Measurements from ENCODE around the gene MROH7. TPM values are rescaled to one million over a fixed set of nuclear protein-coding genes. Genes with fewer than 3 reads are reported as not detected.
"Not testable (repeated sequence)": the region's sequence is repeated elsewhere in the genome, so short reads cannot be mapped to it uniquely, and the experiment has no call there.

The MROH7 gene
- total RNA-seq, 1 donor from 2014 or later: under 0.01 TPM

DNA sequence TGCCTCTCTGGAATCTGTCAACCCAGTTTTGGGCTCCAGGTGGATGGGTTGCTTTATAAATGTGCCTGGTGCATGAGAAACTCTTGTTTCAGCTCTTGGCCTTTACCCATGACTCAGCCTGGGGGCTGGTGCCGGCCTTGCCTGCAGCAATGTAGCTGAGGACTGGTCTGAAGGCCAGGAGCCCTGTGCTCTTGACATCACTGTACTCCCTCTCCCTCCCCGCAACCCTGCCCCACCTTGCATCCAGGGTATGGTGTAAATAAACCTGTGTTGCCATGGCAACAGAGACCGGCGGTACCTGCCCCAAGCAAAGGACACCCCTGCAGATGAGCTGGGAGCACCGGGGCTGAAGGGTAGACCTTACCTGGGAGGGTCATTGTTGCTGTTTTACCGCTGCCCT is 31.5 kb upstream of the MROH7 start:
- no peak for DNase-seq (ENCODE audit: low read depth in 2 of 2)

DNA sequence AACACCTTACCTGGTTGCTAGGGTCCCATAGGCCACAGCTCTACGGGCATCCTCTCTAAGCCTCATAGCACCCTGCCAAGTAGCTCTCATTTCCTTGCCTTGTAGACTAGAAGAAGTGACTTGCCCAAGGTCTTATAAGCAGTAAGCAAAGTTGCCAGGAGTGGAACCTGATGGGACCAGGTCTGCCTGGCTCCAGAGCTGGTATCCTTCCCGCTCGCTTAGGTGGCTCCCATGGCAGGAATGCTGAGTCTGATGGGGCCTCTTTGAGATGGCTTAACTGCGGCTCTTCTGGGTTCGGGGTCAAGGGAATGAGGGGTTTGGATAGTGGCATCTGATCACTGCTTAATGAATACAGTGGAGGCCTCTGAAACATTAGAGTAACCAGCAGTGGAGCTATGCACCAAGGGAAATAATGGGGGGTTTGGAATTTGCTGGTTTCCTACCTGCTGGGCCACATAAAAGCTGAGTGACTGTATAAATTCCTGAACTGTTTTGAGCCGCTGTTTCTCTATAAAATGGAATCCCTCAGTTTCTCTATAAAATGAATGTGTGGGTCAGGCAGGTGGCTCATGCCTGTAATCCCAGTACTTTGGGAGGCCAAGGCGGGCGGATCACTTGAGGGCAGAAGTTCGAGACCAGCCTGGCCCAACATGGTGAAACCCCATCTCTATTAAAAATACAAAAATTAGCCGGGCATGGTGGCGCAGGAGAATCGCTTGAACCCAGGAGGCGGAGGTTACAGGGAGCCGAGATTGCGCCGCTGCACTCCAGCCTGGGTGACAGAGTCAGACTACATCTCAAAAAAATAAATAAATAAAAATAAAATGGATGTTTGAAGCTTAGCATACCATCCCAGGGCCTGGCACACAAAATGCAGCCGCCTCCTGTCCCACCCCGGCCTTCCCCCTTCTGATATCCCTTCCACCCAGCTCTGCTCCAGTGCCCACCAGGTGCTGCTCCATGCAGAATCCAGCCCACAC is 30.7 kb upstream of the MROH7 start:
- DNase-seq (ENCODE audit: low read depth in 2 of 2): no peak

DNA sequence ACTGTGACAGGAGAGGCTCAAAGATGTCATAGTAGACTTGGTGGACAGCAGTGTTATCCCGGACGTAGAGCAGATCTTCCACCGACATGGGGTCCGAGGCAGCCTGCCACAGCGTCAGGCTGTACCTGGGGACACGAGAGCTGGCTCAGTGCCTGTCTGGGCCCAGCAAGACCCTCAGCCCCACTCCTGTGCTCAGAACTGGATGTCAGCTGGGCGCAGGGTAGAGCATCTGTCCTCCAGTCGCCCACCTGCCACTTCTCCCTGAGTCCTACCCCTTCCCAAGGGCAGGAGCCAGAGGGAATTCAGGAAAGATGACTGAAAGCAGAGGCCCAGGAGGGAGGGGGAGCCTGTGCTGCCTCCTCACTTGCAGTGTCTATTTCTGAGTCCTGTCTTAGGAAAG is 30.0 kb upstream of the MROH7 start:
- no peak for DNase-seq (ENCODE audit: low read depth in 2 of 2)

DNA sequence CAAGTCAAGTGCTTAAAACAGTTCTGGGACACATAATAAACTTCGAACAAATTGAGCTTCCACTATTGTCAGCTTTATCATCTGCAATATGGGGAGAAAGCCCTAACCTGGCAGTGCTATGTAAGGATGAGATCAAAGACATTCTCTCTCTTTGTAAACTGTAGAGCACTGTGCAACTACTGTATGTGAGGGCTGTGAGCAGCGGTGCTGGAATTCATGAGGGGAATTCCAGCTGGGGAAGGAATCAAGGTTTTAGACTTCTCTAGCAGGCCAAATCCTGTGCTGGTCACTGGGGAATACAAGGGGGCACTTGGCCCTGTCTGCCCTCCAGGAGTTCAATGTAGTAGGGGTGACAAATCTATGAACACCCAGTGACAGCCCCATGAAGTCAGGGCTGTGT is 27.6 kb upstream of the MROH7 start:
- no peak for DNase-seq (ENCODE audit: low read depth in 2 of 2)

DNA sequence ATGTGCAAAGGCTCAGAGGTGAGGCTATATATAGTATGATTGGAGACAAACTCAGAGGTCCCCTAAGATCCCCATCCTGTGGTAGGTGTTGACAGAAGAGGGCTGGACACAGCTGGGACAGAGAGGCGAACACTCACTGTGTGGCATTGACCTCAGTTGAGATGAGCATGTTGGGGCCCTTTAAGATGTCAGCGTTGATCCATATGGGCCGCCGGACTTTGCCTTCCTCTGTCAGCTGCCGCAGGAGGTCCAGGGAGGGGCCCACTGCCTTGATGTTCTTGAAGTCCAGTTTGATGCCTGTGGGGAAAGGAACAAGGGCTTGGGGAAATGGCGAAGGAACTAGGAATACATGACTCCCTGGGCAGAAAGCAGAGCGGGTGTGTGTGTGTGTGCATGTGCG is 27.0 kb upstream of the MROH7 start:
- DNase-seq (ENCODE audit: low read depth in 2 of 2): no peak

DNA sequence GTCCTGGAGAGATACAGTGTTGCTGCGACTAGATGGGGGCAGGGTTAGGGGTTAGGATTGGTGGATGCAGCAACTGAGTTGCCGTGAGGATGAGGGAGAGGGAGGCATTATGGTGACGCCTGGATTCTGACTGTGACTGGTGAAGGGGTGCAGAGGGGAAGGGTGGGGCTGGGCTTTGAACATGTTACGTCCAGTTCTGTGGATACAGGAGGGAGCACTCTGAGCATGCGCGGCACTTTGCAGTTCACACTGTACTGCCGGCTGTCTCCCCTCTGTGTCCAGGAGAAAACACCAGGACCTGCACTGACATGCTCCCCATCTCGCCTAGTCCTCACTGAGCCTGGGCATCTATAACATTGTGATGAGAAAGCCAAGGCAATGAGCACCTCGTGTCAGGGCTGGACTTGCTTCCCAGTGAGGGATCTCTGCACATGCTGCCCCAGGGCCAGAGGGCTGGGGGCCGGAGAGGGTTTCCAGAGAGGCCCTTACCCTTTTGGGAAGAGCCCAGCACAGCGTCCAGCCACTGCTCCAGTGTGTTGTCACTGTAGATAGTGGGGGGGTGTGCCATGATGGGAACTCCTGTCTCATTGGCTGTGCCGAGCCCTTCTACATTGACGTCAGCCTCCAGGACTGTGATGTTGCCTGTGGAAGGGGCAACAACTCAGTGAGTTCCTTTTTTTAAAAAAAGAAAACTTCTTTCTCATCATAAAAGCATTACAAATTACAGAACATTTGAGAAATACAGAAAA is 25.9 kb upstream of the MROH7 start:
- DNase-seq (ENCODE audit: low read depth in 2 of 2): no peak

DNA sequence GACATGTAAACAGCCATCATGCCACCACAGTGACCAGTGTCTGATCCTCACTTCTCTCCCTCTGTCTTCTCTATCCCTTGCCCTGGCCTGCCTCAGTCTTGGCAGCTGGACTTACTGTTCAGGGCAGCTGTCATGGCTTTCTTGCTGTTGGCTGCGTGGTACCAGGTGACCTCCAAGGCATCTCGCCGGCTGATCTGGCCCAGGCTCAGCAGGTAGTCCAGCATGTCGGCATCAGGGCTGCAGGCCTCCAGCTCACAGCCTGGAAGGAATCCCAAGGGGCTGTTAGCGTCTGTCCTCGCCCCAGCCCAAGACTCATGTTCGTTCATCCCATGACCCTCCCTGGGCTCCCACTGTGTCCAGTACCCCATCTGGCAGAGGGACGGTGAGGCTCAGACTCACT is 21.8 kb upstream of the MROH7 start:
- DNase-seq (ENCODE audit: low read depth in 2 of 2): no peak

DNA sequence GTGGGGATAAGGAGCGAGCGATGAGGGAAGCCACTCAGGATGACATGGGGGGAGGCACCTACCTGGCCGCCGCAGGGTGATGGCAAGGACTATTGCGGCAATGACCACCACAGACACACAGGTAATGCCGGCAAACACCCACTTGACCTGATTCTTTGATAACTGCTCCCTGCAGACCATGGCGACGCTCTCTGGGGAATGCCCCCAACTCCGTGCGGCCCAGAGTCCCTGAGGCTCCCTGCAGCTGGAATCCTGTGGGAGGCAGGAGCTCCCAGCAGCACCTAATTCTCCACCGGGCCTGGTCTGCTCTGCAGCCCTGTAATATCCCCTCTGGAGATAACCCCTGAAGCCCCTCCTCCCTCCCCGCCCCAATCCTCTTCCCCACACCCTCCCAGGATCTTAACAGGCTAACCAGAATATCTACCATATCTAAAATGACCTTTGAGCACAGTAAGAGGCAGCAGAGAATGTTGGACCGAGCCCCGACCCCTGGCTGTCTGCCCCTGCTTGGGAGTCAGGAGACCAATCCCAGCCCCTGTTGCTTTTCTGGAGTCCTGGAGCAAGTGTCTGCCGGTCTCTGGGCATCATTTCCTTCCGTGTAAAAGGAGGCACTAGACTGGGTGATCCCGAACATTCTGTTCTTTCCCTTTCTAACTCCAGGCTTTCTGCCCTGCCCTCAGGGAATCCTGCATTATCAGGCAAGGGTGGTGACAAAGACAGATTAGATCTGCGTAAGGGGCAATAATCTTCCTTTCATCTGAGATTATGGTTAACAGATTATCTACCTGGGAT is 18.2 kb upstream of the MROH7 start, which contains the start of gene FAM151A:
Gene FAM151A (minus strand): TSS at position 310 of the 792 bp plus-strand sequence. CDS start 130 bp downstream, at position 180.
- no peak for DNase-seq (ENCODE audit: low read depth in 2 of 2)

DNA sequence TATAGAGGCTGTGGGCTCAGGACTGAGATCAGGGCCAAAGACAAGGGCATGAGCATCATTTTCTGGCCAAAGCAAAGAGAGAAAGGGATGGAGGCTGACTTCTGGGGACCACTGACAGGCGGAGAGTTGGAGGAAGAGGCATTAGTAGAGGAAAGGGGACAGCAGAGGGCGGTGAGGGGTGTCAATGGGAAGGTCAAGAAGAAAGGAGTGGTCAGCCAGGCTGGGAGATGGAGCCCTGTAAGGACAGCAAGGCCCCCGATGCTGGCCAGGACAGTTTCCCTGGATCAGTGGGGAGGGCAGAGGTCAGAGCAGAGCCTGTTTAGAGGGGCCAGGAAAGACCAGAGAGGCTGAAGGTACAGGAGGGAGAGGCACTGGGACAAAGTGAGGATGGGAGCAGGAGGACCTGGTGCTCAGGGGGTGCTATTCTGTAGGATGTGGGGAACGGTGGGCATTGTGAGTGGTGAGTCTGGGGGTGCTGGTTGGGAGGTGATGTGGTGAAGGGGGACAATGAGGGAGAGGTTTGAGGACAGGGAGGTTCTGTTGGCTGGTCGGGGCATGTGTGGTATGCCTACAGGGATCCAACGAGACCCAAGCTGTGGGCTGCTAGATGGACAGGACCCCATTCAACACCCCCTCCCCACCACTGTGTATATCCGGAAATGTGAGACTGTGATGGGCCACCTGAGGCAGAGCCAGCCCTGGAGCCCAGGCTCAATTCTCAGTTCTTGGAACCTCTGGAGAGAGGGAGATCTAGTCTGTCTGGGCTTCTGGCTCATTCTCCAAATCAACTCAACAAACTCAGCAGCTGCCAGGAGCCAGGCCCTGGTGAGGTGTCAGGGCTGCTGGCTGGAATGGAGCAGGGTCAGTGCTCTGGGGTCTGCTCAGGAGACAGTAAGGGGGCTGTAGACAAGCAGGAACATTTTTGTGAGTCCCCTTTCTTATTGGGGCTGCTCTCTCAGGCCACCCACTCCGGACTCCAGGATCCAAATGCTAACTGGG is 16.8 kb upstream of the MROH7 start:
- no peak for DNase-seq (ENCODE audit: low read depth in 2 of 2)

DNA sequence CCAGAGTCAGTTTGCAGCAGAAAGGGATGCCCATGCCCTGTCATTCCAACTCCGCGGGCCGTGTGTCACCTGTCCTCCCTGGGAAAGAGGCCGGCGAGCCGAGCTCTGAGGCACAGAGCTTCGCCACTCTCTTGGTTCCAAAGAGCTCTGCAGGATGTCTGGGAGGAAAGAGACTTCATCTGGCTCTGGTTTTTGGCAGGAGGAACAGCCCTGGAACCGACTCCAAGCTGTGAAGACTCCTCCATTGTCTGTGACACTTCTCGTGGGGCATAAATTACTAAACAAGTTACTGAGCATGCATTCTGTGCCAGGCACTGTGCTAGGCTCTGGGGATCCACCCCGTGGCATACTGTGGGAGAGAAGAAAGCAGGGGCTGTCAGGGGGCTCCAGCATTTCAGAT is 14.4 kb upstream of the MROH7 start:
- no peak for DNase-seq (ENCODE audit: low read depth in 2 of 2)

DNA sequence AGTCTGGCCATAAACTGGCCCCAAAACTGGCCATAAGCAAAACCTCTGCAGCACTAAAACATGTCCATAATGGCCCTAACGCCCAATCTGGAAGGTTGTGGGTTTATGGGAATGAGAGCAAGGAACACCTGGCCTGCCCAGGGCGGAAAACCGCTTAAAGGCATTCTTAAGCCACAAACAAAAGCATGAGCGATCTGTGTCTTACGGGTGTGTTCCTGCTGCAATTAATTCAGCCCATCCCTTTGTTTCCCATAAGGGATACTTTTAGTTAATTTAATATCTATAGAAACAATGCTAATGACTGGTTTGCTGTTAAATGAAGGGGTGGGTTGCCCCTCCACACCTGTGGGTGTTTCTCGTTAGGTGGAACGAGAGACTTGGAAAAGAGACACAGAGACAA is 5.8 kb upstream of the MROH7 start:
- not testable (repeated sequence) for DNase-seq (ENCODE audit: low read depth in 2 of 2)

DNA sequence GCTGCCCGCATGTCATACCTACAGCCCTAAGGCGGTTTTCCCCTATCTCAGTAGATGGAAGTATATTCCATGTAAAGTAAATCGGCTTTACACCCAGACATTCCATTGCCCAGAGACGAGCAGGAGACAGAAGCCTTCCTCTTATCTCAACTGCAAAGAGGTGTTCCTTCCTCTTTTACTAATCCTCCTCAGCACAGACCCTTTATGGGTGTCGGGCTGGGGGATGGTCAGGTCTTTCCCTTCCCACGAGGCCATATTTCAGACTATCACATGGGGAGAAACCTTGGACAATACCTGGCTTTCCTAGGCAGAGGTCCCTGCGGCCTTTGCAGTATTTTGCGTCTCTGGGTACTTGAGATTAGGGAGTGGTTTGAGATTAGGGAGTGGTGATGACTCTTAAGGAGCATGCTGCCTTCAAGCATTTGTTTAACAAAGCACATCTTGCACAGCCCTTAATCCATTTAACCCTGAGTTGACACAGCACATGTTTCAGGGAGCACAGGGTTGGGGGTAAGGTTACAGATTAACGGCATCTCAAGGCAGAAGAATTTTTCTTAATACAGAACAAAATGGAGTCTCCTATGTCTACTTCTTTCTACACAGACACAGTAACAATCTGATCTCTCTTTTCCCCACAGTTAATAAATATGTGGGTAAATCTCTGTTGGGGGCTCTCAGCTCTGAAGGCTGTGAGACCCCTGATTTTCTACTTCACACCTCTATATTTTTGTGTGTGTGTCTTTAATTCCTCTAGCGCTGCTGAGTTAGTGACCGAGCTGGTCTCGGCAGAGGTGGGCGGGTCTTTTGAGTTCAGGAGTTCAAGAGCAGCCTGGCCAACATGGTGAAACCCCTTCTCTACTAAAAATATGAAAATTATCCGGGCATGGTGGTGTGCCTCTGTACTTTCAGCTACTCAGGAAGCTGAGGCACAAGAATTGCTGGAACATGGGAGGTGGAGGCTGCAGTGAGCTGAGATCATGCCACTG is 4.8 kb upstream of the MROH7 start:
- not testable (repeated sequence) for DNase-seq (ENCODE audit: low read depth in 2 of 2)

DNA sequence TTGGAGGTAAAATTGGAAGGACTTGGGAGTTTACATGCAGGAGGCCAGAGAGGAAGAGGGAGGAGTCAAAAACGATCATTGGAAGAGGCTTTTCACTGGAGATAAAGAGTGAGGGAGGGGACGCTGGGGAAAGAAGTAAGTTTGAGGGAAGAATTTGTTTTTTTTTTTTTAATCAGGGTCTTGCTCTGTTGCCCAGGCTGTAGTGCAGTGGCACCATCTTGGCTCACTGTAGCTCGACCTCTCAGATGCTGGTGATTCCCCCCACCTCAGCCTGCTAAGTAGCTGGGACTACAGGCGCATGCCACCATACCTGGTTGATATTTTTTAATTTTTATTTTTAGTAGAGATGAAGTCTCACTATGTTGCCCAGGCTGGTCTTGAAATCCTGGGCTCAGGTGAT is 1.2 kb upstream of the MROH7 start:
- DNase-seq (ENCODE audit: low read depth in 2 of 2): no peak

DNA sequence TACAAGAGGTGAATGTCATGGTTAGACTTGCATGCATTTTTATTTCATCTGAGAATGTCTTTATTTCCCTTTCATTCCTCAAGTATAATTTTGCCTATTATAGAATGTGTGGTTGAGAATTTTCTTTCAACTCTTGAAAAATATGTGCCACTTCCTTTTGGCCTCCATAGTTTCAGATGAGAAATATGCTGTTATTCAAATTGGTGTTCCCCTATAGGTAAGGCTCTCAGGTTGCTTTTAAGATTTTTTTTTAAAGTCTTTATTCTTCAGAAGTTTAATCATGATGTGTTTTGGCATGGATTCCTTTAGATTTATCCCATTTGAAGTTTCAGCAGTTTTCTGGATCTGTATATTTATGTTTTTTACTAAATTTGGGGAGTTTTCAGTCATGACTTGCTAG is 2.1 kb downstream of the MROH7 start:
- DNase-seq (ENCODE audit: low read depth in 2 of 2): no peak

DNA sequence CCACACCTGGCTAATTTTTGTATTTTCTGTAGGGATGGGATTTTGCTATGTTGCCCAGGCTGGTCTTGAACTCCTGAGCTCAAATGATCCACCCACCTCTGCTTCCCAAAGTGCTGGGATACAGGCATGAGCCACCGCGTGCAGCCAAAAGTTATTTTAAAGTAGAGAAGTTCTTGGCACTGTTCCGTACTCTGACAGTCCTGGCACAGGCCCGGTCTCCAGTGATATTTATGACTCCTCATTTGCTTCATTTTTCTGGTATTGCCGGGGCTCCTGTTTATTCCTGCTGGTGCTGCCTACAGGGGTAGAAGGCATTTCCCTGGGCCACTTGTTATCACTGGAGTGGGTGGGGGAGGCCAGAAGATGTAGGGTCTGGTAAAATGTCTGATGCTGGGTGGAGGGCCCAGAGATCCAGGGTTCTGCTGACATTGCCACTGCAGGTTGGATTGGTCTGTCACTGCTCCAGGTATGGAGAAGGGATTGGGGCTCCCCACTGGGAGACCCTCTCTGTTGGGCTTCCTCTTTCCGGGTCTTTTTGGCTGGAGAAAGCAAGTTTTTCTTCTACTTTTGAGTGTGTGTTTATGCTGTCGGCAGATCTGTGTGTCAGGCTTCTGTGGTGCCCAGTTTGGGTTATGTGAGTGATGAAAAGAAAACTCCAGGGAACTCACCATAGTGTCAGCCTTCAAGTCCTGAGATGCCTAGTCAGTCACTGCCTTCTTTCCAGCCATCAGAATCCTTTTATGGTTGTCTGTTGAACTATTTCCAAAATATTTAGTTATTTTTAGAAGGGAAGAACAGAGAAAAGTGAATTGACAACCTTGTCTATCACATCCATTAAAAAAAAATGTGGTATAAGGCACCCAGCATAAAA is 4.5 kb downstream of the MROH7 start:
- DNase-seq (ENCODE audit: low read depth in 2 of 2): no peak

DNA sequence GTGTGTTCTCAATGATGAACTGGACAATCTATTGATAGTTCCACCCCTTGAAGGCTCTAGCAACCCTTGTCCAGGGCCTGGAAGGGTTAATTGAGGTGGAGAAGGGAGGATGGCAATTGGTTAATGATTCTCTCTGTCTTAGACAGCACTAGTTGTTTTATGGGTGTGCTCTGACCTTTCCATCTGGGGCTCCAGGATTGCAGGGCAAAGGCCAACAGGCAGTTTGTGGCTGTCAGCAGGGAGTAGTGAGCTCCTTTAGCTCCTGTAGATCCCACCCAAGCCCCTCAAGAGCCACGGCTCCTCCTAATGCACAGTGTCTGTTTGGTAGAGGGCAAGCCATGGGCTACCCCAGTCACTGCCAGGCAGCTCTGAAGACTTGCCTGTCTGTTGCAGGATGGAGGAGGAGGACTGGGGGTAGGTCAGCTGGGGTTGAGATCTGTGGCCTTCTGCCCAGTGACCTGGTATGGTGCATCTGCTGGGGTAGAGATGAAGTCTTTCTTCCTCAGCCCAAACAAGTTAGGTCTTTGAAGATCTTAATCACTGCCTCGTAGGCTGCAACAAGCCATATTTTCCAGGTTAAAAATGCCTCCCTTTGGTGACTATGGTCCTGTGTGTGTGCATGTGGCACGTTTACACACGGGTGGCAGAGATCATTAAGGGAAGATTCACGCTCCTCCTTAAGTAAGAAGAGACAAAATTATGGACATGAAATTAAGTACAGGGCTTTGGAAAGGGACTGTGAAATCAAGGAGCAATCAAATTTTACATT is 7.7 kb downstream of the MROH7 start:
- DNase-seq (ENCODE audit: low read depth in 2 of 2): no peak

DNA sequence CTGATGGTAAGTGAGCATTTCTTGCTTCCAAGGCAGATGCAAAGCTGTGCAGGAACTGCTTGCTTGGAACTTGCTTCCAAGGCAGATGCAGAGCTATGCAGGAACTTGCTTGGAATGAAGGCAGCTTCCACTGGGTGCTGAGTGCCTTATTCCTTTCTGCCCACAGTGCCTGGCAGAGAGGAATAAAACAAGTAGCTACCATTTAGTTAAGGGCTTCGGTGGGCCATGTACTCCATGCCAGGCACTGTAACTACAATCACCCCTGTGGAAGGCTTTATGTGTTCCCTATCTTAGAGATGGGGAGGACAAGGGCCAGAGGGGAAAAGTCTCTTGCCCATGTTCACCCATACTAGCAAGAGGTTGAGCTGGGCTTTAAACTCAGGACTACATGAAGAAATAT is 8.3 kb downstream of the MROH7 start:
- DNase-seq (ENCODE audit: low read depth in 2 of 2): no peak

DNA sequence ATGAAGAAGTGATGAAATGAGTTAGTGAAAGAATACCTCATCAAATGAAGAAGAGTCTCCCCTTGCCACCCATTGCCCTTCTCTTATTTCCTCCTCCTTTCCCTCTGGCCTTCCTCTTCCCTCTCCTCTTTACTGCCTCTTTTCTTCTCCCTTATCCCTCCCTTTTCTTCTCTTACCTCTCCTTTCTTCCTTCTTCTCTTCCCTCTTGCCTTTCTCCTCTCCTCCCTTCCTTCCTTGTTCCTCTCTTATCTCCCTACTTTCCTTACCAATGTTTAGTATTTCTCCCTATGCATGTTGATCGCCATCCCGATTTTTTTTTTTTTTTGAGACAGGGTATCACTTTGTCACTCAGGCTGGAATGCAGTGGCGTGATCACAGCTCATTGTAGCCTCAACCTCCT is 8.8 kb downstream of the MROH7 start:
- DNase-seq (ENCODE audit: low read depth in 2 of 2): no peak
